Right atrium auricular region (tissue), 2 donors: ENCODE data around the gene SLC1A4. TPM values are rescaled to one million over a fixed set of nuclear protein-coding genes. Genes with fewer than 3 reads are reported as not detected.
"Not testable (repeated sequence)": the region's sequence is repeated elsewhere in the genome, so short reads cannot be mapped to it uniquely, and the experiment has no call there.

Experiments
- DNase-seq: peaks from one replicate; pipeline ENCODE4 v3.0.0-alpha.2; 2019; ENCODE audit warnings: low spot score
- H3K27ac ChIP-seq, 2 donors: fragments of 200-600 bp; sonication (generic); 1 replicate in 1 of 2; 2 replicates in 1 of 2; pipeline ENCODE4 v1.5.1; 2016 to 2019
- H3K27me3 ChIP-seq, 2 donors: fragments of 200-600 bp; sonication (generic); one replicate each; pipeline versions ENCODE4 v1.5.1 to v1.6.0; 2017 to 2019
- H3K36me3 ChIP-seq: fragments of 200-600 bp; sonication (generic); one replicate; pipeline ENCODE4 v1.5.1; 2016
- H3K4me1 ChIP-seq, 2 donors: fragments of 200-600 bp; sonication (generic); one replicate each; pipeline versions ENCODE4 v1.5.1 to v1.6.0; 2017 to 2019
- H3K4me3 ChIP-seq, 2 donors: fragments of 200-600 bp; sonication (generic); 1 replicate in 1 of 2; 2 replicates in 1 of 2; pipeline ENCODE4 v1.5.1; 2017 to 2019; ENCODE audit warnings: mild to moderate bottlenecking in 1 of 2, moderate library complexity in 1 of 2
- H3K9me3 ChIP-seq, 2 donors: fragments of 200-600 bp; sonication (generic); one replicate each; pipeline ENCODE4 v1.5.1; 2019
- CTCF ChIP-seq, 2 donors: fragments of 200-600 bp; sonication (generic); IDR thresholded peaks; one replicate each; pipeline ENCODE4 v1.5.1; 2019; ENCODE audit warnings: antibody characterized with exemption in 2 of 2
- total RNA-seq, 2 donors: library from RNA; depleted of rRNA; stranded (reverse); fragments of >200 nt; gene quantifications; one replicate each; pipeline ENCODE4 v1.1.0, GENCODE V29; 2016

Gene SLC1A4
- total RNA-seq, 2 donors from 2014 or later, result 2.2 to 6.0 TPM

- TF ChIP-seq CTCF (IDR thresholded peaks at IDR 0.05), result no peak
- no peaks in the 10 kb centered on the region for H3K9me3 ChIP-seq
- DNase-seq, result no peak
- no peak overlapping the region for H3K4me3 ChIP-seq
- H3K27ac ChIP-seq, result no peak overlapping the region
- peaks cover 12% of the 10 kb centered on the region for H3K36me3 ChIP-seq
- H3K27me3 ChIP-seq, result no peaks in the 10 kb centered on the region
- H3K4me1 ChIP-seq, result peaks cover 0 to 3% of the 10 kb centered on the region in 2 donors
Observed at GRCh38 chr2:65015731-65016130, 26.5 kb downstream of the SLC1A4 start.

GRCh38 chr2:65016789-65017188 lies 27.6 kb downstream of the SLC1A4 start:
- no peak for DNase-seq
- Histone ChIP-seq H3K36me3 (peaks cover 22% of the 10 kb centered on the region), H3K4me1 (peaks cover 0 to 3% of the 10 kb centered on the region in 2 donors), H3K27ac (no peak overlapping the region), H3K27me3 (no peaks in the 10 kb centered on the region), H3K9me3 (no peaks in the 10 kb centered on the region), H3K4me3 (no peak overlapping the region)
- TF ChIP-seq CTCF (IDR thresholded peaks at IDR 0.05), result no peak

GRCh38 chr2:65017335-65017734 lies 28.1 kb downstream of the SLC1A4 start:
- Histone ChIP-seq H3K27me3 (no peaks in the 10 kb centered on the region), H3K36me3 (peaks cover 22% of the 10 kb centered on the region), H3K4me3 (no peak overlapping the region), H3K4me1 (peaks cover 0 to 3% of the 10 kb centered on the region in 2 donors), H3K27ac (peak overlapping the region in 1 of 2 donors; percentile 12), H3K9me3 (no peaks in the 10 kb centered on the region)
- peak in 1 of 2 donors; percentile 61 for TF ChIP-seq CTCF (IDR thresholded peaks at IDR 0.05)
- DNase-seq, result no peak

GRCh38 chr2:65018141-65018582 lies 29.0 kb downstream of the SLC1A4 start:
- TF ChIP-seq CTCF (IDR thresholded peaks at IDR 0.05), result no peak
- Histone ChIP-seq H3K27me3 (no peaks in the 10 kb centered on the region), H3K4me1 (peaks cover 0 to 3% of the 10 kb centered on the region in 2 donors), H3K9me3 (no peaks in the 10 kb centered on the region), H3K4me3 (no peak overlapping the region), H3K36me3 (peaks cover 22% of the 10 kb centered on the region), H3K27ac (no peak overlapping the region)
- no peak for DNase-seq

GRCh38 chr2:65019010-65019409 lies 29.8 kb downstream of the SLC1A4 start:
- TF ChIP-seq CTCF (IDR thresholded peaks at IDR 0.05), result no peak
- no peak overlapping the region for H3K27ac ChIP-seq
- H3K36me3 ChIP-seq, result peaks cover 22% of the 10 kb centered on the region

GRCh38 chr2:65019675-65020195 lies 30.5 kb downstream of the SLC1A4 start:
- Histone ChIP-seq H3K4me1 (peaks cover 0 to 3% of the 10 kb centered on the region in 2 donors), H3K4me3 (no peak overlapping the region), H3K27ac (no peak overlapping the region), H3K27me3 (no peaks in the 10 kb centered on the region), H3K36me3 (peaks cover 22% of the 10 kb centered on the region), H3K9me3 (no peaks in the 10 kb centered on the region)
- DNase-seq, result no peak
- TF ChIP-seq CTCF (IDR thresholded peaks at IDR 0.05), result no peak

More at GRCh38 chr2:65019010-65019409, 29.8 kb downstream of the SLC1A4 start:
- H3K4me1 ChIP-seq, result peaks cover 0 to 3% of the 10 kb centered on the region in 2 donors
- H3K9me3 ChIP-seq, result no peaks in the 10 kb centered on the region
- no peak overlapping the region for H3K4me3 ChIP-seq
- no peak for DNase-seq
- H3K27me3 ChIP-seq, result no peaks in the 10 kb centered on the region

- not testable (repeated sequence) for H3K27ac ChIP-seq
- H3K36me3 ChIP-seq, result peaks cover 22% of the 10 kb centered on the region
Observed at GRCh38 chr2:65020251-65020650, 31.1 kb downstream of the SLC1A4 start.

More at GRCh38 chr2:65020251-65020650, 31.1 kb downstream of the SLC1A4 start:
- H3K4me1 ChIP-seq, H3K27me3 ChIP-seq, DNase-seq, H3K9me3 ChIP-seq, H3K4me3 ChIP-seq: not testable (repeated sequence)
